GM12878 (cell line): ENCODE results near the gene PMPCA. TPM values are rescaled to one million over a fixed set of nuclear protein-coding genes. Genes with fewer than 3 reads are reported as not detected.

Experiments
- ATAC-seq: fragments of 200-7000 bp; cut with Tn5 transposase; 3 replicates; pipeline ENCODE4 v1.9.1; 2020; ENCODE audit warnings: mild to moderate bottlenecking, moderate library complexity
- BruUV-seq: library from RNA; stranded (reverse); fragments of 400-500 nt; replicated peaks from 2 replicates; lab custom pipeline; 2021; lab: Mats Ljungman, UMichigan
- CTCF ChIA-PET: fragments of 300-600 bp; sonication (Branson Sonifier 250); formaldehyde crosslinking; extraction: SDS; loops from one replicate; lab custom pipeline; 2021; ENCODE audit warnings: inconsistent platforms; lab: Yijun Ruan, JAX
- POLR2A ChIA-PET: fragments of 350-600 bp; formaldehyde crosslinking; extraction: SDS; loops from one replicate; lab custom pipeline; 2021; ENCODE audit warnings: inconsistent platforms; lab: Charles Lee
- RAD21 ChIA-PET: fragments of 300-600 bp; sonication (Branson Sonifier 250); formaldehyde crosslinking; loops from one replicate; lab custom pipeline; 2023; ENCODE audit warnings: antibody characterized with exemption; ENCODE audit not compliant: unreplicated experiment; lab: Charles Lee
- SMC1A ChIA-PET: fragments of 300-600 bp; sonication (Branson Sonifier 250); formaldehyde crosslinking; loops from one replicate; lab custom pipeline; 2023; ENCODE audit not compliant: unreplicated experiment, uncharacterized antibody; lab: Charles Lee
- DNase-seq: peaks from one replicate; pipeline ENCODE4 v3.0.0-alpha.2; 2011; ENCODE audit warnings: low read depth, low spot score
- FAIRE-seq: peaks from 3 replicates; lab custom pipeline; 2011; peaks lifted over from hg19 to GRCh38; lab: Jason Lieb, UNC
- H2AFZ ChIP-seq: 2 replicates; pipeline ENCODE4 v1.6.0; 2011; ENCODE audit warnings: low read depth, low read length, control low read depth; ENCODE audit not compliant: control insufficient read depth
- H3K27ac ChIP-seq: 2 replicates; pipeline ENCODE4 v1.5.1; 2011; ENCODE audit warnings: control low read depth; ENCODE audit not compliant: control insufficient read depth, insufficient read depth
- H3K27me3 ChIP-seq, 2 experiments: replicated peaks in 1 of 2; 2 replicates each; pipeline versions ENCODE4 v1.6.0 to v1.6.1; 2011; ENCODE audit warnings: low read length in 1 of 2; ENCODE audit not compliant: control insufficient read depth in 2 of 2, insufficient read depth in 2 of 2
- H3K36me3 ChIP-seq, 2 experiments: 2 replicates each; pipeline ENCODE4 v1.5.1; 2011; ENCODE audit warnings: low read length in 1 of 2; ENCODE audit not compliant: control insufficient read depth in 2 of 2, insufficient read depth in 2 of 2
- H3K4me1 ChIP-seq: 2 replicates; pipeline ENCODE4 v1.6.1; 2011; ENCODE audit warnings: mild to moderate bottlenecking, low read length, moderate library complexity, mixed read lengths; ENCODE audit not compliant: control insufficient read depth, insufficient read depth
- H3K4me2 ChIP-seq: 2 replicates; pipeline ENCODE4 v1.6.0; 2011; ENCODE audit warnings: control low read depth; ENCODE audit not compliant: control insufficient read depth, insufficient read depth
- H3K4me3 ChIP-seq: fragments of 200-600 bp; sonication (generic); 2 replicates; pipeline ENCODE4 v1.5.1; 2016
- H3K79me2 ChIP-seq: 2 replicates; pipeline ENCODE4 v1.6.0; 2011; ENCODE audit warnings: low read length; ENCODE audit not compliant: control insufficient read depth, insufficient read depth
- H3K9ac ChIP-seq: 2 replicates; pipeline ENCODE4 v1.8.0; 2011; ENCODE audit warnings: low read length, control low read depth, mixed read lengths; ENCODE audit not compliant: control insufficient read depth, insufficient read depth
- H3K9me3 ChIP-seq: replicated peaks from 3 replicates; pipeline ENCODE4 v1.5.1; 2011; ENCODE audit warnings: mild to moderate bottlenecking, low read length; ENCODE audit not compliant: control insufficient read depth, insufficient read depth
- H4K20me1 ChIP-seq: 2 replicates; pipeline ENCODE4 v1.6.0; 2011; ENCODE audit not compliant: control insufficient read depth, insufficient read depth
- BCLAF1 ChIP-seq: fragments of 450-650 bp; IDR thresholded peaks from 2 replicates; pipeline ENCODE4 v1.6.1; 2017; ENCODE audit warnings: antibody characterized with exemption, mild to moderate bottlenecking, moderate library complexity
- NR2C2 ChIP-seq: IDR thresholded peaks from 2 replicates; pipeline ENCODE4 v1.6.1; 2011; ENCODE audit warnings: borderline replicate concordance, low read depth; ENCODE audit not compliant: control insufficient read depth, insufficient read length
- PKNOX1 ChIP-seq: fragments of 450-650 bp; IDR thresholded peaks from 2 replicates; pipeline ENCODE4 v1.6.1; 2016; ENCODE audit warnings: mild to moderate bottlenecking
- RUNX3 ChIP-seq: IDR thresholded peaks from 2 replicates; pipeline ENCODE4 v1.6.1; 2012; ENCODE audit warnings: low read length, inconsistent platforms
- WGBS: methylation state at CpG from one replicate; pipeline ENCODE4 v1.1.6; 2016; ENCODE audit warnings: low lambda C conversion rate; ENCODE audit not compliant: insufficient replicate concordance, insufficient coverage; ENCODE audit errors: missing lambda C conversion rate; 5-methylcytosine and 5-hydroxymethylcytosine counted together
- in situ Hi-C: fragments of 300-500 bp; cut with MboI; formaldehyde crosslinking; loops from 9 replicates; pipeline ENCODE4 v1.14.3; 2018; ENCODE audit warnings: mixed read lengths
- intact Hi-C: fragments of 100-400 bp; cut with micrococcal nuclease; formaldehyde crosslinking; loops from one replicate; pipeline ENCODE4 v1.14.2; 2022; ENCODE audit not compliant: unreplicated experiment
- polyA plus RNA-seq, 11 experiments: library from polyadenylated mRNA; depleted of rRNA in 4 of 11; unstranded in 6 of 11; stranded (reverse) in 5 of 11; fragments of >200 nt; fragmentation: Nextera tagmentation in 4 of 11; fragmentation: Illumina TruSeq in 1 of 11; extraction: Ambion mirVana in 4 of 11; extraction: Trizol in 1 of 11; gene quantifications; 1 replicate in 1 of 11; 2 replicates in 10 of 11; pipeline versions ENCODE4 v1.2.1 to v1.2.3, GENCODE V29; 2011 to 2016; ENCODE audit warnings: inconsistent platforms in 2 of 11, missing spikeins in 2 of 11, low read depth in 1 of 11
- total RNA-seq, 4 experiments: library from RNA; depleted of rRNA in 3 of 4; stranded (reverse); fragments of >200 nt in 3 of 4; fragmentation: Illumina TruSeq in 1 of 4; extraction: Trizol in 1 of 4; gene quantifications; 2 replicates each; pipeline versions ENCODE4 v1.2.1 to v1.2.3, GENCODE V29; 2013 to 2021

Gene PMPCA
- total and polyA plus RNA-seq, 10 of the 15 experiments (the other 5 are each of a cell fraction or from before 2014, with no cell fraction given): 8.1 to 137 (median 75.7) TPM

DNA sequence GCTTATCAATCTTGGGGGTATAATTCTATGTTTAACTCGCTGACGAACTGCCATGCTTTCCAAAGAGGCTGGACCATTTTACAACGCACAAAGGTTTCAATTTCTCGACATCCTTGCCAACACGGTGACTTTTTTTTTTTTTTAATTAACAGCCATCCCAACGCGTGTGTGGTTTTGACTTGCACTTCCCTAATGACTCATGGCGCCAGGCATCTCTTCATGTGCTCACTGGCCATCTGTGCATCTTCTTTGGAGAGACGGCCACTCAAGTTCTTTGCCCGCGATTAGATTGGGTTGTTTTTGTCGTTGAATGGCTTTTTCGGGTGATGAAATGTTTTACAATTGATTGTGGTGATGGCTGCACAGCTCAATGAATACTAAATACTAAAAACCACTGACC lies 24.4 kb upstream of the PMPCA start:
- ChIA-PET RAD21 (no interaction called here), SMC1A (interaction anchor here (1.3 kb wide), 1 partner anchor 8 kb away, joined by 3 read pairs; no protein-coding TSS in a partner anchor)
- in situ Hi-C loops (no loop called here), intact Hi-C loops (no loop called here)
- no peaks in the 10 kb centered on the region for H4K20me1 ChIP-seq
- H2AFZ ChIP-seq: no peak overlapping the region
- H3K27me3 ChIP-seq: no peaks in the 10 kb centered on the region
- H3K9me3 ChIP-seq: no peaks in the 10 kb centered on the region
- no peak overlapping the region for H3K9ac ChIP-seq
- H3K79me2 ChIP-seq: no peaks in the 10 kb centered on the region
- H3K4me1 ChIP-seq: no peaks in the 10 kb centered on the region
- H3K27ac ChIP-seq: no peak overlapping the region
- no peak overlapping the region for H3K4me2 ChIP-seq
- no peak for TF ChIP-seq PKNOX1
- no peak for TF ChIP-seq BCLAF1
- no peak for TF ChIP-seq NR2C2
- peak; percentile 55 for TF ChIP-seq RUNX3
- TF ChIP-seq, all 136 proteins: peak for 1
- H3K4me3 ChIP-seq: no peak overlapping the region
- 92% methylated on average over 13 of the region's 13 CpGs for WGBS
- DNase-seq (no peak), ATAC-seq (no peak), FAIRE-seq (no peak)
- BruUV-seq: TSS peak; percentile 60
- H3K36me3 ChIP-seq: peaks cover 14 to 31% of the 10 kb centered on the region in 2 experiments; a peak in 3 of 4 replicates
- CTCF ChIA-PET: no interaction called here
- POLR2A ChIA-PET: no interaction called here
